Gastrocnemius medialis (tissue), 4 donors: ENCODE results near the gene AADACL2. TPM values are rescaled to one million over a fixed set of nuclear protein-coding genes. Genes with fewer than 3 reads are reported as not detected.
A peak's percentile ranks its signal among the peaks of the same experiment; 100 is the strongest.

Experiments used
- ATAC-seq, 2 donors: fragments of 150-250 bp; one replicate each; pipeline ENCODE4 v1.9.1; 2016
- DNase-seq, 2 donors: peaks; one replicate each; pipeline ENCODE4 v3.0.0-alpha.2; 2019
- H3K27ac ChIP-seq, 4 donors: fragments of 200-600 bp; sonication (generic); 1 replicate in 1 of 4; 2 replicates in 3 of 4; pipeline ENCODE4 v1.5.1; 2016 to 2018; ENCODE audit warnings: mild to moderate bottlenecking in 2 of 4, moderate library complexity in 1 of 4
- H3K27me3 ChIP-seq, 3 donors: fragments of 200-600 bp; sonication (generic) in 2 of 3; 1 replicate in 1 of 3; 2 replicates in 2 of 3; pipeline versions ENCODE4 v1.5.1 to v1.6.0; 2016 to 2019; ENCODE audit warnings: mild to moderate bottlenecking in 1 of 3, moderate library complexity in 1 of 3
- H3K36me3 ChIP-seq, 2 donors: fragments of 200-600 bp; sonication (generic) in 1 of 2; one replicate each; pipeline ENCODE4 v1.5.1; 2017 to 2018
- H3K4me1 ChIP-seq, 2 donors: fragments of 200-600 bp; sonication (generic) in 1 of 2; one replicate each; pipeline ENCODE4 v1.5.1; 2016 to 2017; ENCODE audit warnings: mild to moderate bottlenecking in 2 of 2
- H3K4me3 ChIP-seq, 4 donors: fragments of 200-600 bp; sonication (generic) in 3 of 4; 1 replicate in 1 of 4; 2 replicates in 3 of 4; pipeline ENCODE4 v1.5.1; 2016 to 2019; ENCODE audit warnings: mild to moderate bottlenecking in 2 of 4
- H3K9me3 ChIP-seq, 3 donors: fragments of 200-600 bp; sonication (generic) in 2 of 3; 1 replicate in 1 of 3; 2 replicates in 2 of 3; pipeline ENCODE4 v1.5.1; 2016 to 2019
- CTCF ChIP-seq, 5 experiments: fragments of 450-650 bp in 3 of 5; fragments of 200-600 bp in 2 of 5; sonication (generic) in 2 of 5; IDR thresholded peaks in 4 of 5; conservative IDR thresholded peaks in 1 of 5; 1 replicate in 4 of 5; 2 replicates in 1 of 5; pipeline ENCODE4 v1.5.1; 2016 to 2019; ENCODE audit warnings: antibody characterized with exemption in 5 of 5, mild to moderate bottlenecking in 3 of 5, moderate library complexity in 3 of 5
- POLR2A ChIP-seq, 2 donors: fragments of 450-650 bp; IDR thresholded peaks; one replicate each; pipeline ENCODE4 v1.6.1; 2017; ENCODE audit warnings: antibody characterized with exemption in 2 of 2, mild to moderate bottlenecking in 2 of 2, moderate library complexity in 2 of 2
- in situ Hi-C, 4 donors: fragments of 200-750 bp; cut with MboI; loops; one replicate each; pipeline versions ENCODE4 v1.15.0 to v1.8.0; 2017; ENCODE audit warnings: low sequenced_read_pairs in 4 of 4
- intact Hi-C: fragments of 100-400 bp; cut with DNase I; formaldehyde crosslinking; loops from one replicate; pipeline ENCODE4 v1.15.1; 2023; ENCODE audit warnings: low total_unique reads
- total RNA-seq, 4 donors: library from RNA; depleted of rRNA; stranded (reverse); fragments of >200 nt; gene quantifications; one replicate each; pipeline versions ENCODE4 v1.1.0 to v1.2.3, GENCODE V29; 2016

AADACL2 gene
- total RNA-seq, 4 donors from 2014 or later, result not detected

- Histone ChIP-seq H3K4me1 (peaks cover under 1 to 9% of the 10 kb centered on the region in 2 donors), H3K36me3 (no peaks in the 10 kb centered on the region), H3K9me3 (no peaks in the 10 kb centered on the region), H3K27ac (no peak overlapping the region), H3K27me3 (no peaks in the 10 kb centered on the region), H3K4me3 (no peak overlapping the region)
- in situ Hi-C loops (no loop called here), intact Hi-C loops (no loop called here)
- no peak for DNase-seq
- no peak for ATAC-seq
- no peak for TF ChIP-seq POLR2A (IDR thresholded peaks at IDR 0.05)
- TF ChIP-seq CTCF (IDR thresholded peaks at IDR 0.05 in 4 of 5, conservative IDR thresholded peaks at IDR 0.05 in 1 of 5), result no peak
Observed at GRCh38 chr3:151766454-151766853, 32.7 kb downstream of the AADACL2 start.

DNA sequence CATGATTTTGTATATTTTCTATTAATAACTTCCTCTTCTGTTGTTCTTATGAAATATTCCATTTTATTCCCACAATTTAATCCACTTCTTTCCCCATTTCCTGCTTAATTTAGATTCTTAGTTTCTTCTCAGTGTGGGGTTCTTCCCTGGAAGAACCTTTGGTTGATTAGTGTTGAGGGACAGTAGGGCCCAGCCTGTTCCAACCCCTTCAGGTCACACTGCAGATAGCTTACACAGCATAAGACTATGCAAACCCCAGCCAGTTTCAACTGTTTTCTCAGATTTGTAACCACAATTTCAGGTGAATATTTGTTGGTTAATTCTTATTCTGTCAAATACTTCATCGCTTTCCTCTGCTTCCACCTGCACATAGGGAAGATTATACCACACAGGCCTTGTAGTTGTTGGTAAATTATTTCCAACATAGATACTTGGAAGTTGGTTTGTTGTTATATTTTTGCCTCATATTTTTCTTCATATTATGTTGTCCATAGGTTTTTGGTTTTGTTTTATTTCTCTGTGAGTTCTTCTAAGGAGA is 34.7 kb downstream of the AADACL2 start:
- in situ Hi-C loops (no loop called here), intact Hi-C loops (no loop called here)
- no peaks in the 10 kb centered on the region for H3K27me3 ChIP-seq
- ATAC-seq, result no peak
- H3K36me3 ChIP-seq, result no peaks in the 10 kb centered on the region
- H3K4me3 ChIP-seq, result no peak overlapping the region
- TF ChIP-seq POLR2A (IDR thresholded peaks at IDR 0.05) (no peak), CTCF (IDR thresholded peaks at IDR 0.05 in 4 of 5, conservative IDR thresholded peaks at IDR 0.05 in 1 of 5) (no peak)
- H3K27ac ChIP-seq, result no peak overlapping the region
- H3K9me3 ChIP-seq, result no peaks in the 10 kb centered on the region
- H3K4me1 ChIP-seq, result peaks cover 6 to 11% of the 10 kb centered on the region in 2 donors
- no peak for DNase-seq

GRCh38 chr3:151769175-151769574 is 35.4 kb downstream of the AADACL2 start:
- H3K27ac ChIP-seq, result no peak overlapping the region
- H3K27me3 ChIP-seq, result no peaks in the 10 kb centered on the region
- intact Hi-C loops (no loop called here), in situ Hi-C loops (no loop called here)
- no peaks in the 10 kb centered on the region for H3K9me3 ChIP-seq
- peaks cover 6 to 11% of the 10 kb centered on the region in 2 donors for H3K4me1 ChIP-seq
- no peak overlapping the region for H3K4me3 ChIP-seq
- ATAC-seq, result no peak
- DNase-seq, result no peak
- H3K36me3 ChIP-seq, result no peaks in the 10 kb centered on the region
- TF ChIP-seq POLR2A (IDR thresholded peaks at IDR 0.05) (no peak), CTCF (IDR thresholded peaks at IDR 0.05 in 4 of 5, conservative IDR thresholded peaks at IDR 0.05 in 1 of 5) (no peak)

DNA sequence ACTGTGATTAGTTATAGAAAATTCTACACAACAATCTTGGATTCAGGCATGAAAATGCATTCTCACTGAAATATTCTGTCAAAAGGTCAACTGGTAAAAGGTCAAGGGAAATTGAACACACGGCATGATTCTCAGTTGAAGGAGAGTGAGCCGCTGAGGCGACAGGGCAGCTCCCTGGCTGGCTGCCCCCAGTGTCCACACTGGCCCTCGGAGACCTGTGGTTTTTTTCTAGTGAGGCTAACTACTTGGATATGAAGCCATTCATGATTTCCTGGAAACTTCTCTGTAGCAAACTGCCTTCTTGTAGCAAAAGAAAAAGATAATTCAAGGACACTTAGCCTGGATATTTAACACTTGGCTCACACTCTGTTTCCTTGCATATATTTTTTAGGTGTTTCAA is 37.2 kb downstream of the AADACL2 start:
- no peak for TF ChIP-seq POLR2A (IDR thresholded peaks at IDR 0.05)
- TF ChIP-seq CTCF (IDR thresholded peaks at IDR 0.05 in 4 of 5, conservative IDR thresholded peaks at IDR 0.05 in 1 of 5), result no peak
- H3K9me3 ChIP-seq, result no peaks in the 10 kb centered on the region
- no peaks in the 10 kb centered on the region for H3K36me3 ChIP-seq
- H3K27me3 ChIP-seq, result no peaks in the 10 kb centered on the region
- H3K27ac ChIP-seq, result peak overlapping the region in 3 of 4 donors; percentile 22 to 35 (median 33)
- DNase-seq, result peak in 1 of 2 donors; percentile 19
- H3K4me1 ChIP-seq, result peaks cover 6 to 11% of the 10 kb centered on the region in 2 donors
- no peak overlapping the region for H3K4me3 ChIP-seq
- intact Hi-C loops (no loop called here), in situ Hi-C loops (no loop called here)
- ATAC-seq, result no peak
